Neuronal stem cell (in vitro differentiated cells): ENCODE data around the gene KCNN2.

Source experiments
- DNase-seq: peaks from one replicate; pipeline ENCODE4 v3.0.0-alpha.2; 2013; ENCODE audit warnings: low spot score
- H2AFZ ChIP-seq: one replicate; pipeline ENCODE4 v1.6.1; 2013; ENCODE audit warnings: mild to moderate bottlenecking, low read length, inconsistent platforms
- H2AK5ac ChIP-seq: 2 replicates; pipeline ENCODE4 v1.6.1; 2013; ENCODE audit warnings: low read depth, mild to moderate bottlenecking, inconsistent platforms, low read length, moderate library complexity, mixed read lengths
- H2BK120ac ChIP-seq: 2 replicates; pipeline ENCODE4 v1.6.1; 2013; ENCODE audit warnings: low read depth, mild to moderate bottlenecking, inconsistent platforms, low read length, moderate library complexity, mixed read lengths
- H2BK12ac ChIP-seq: one replicate; pipeline ENCODE4 v1.6.1; 2013; ENCODE audit warnings: low read length, inconsistent platforms
- H2BK15ac ChIP-seq: 2 replicates; pipeline ENCODE4 v1.6.1; 2013; ENCODE audit warnings: mild to moderate bottlenecking, low read length, inconsistent platforms, mixed read lengths
- H2BK5ac ChIP-seq: one replicate; pipeline ENCODE4 v1.6.1; 2013; ENCODE audit warnings: inconsistent platforms, mild to moderate bottlenecking, low read length, moderate library complexity
- H3K14ac ChIP-seq: one replicate; pipeline ENCODE4 v1.6.1; 2013; ENCODE audit warnings: low read length, inconsistent platforms
- H3K18ac ChIP-seq: 2 replicates; pipeline ENCODE4 v1.6.1; 2013; ENCODE audit warnings: low read length, inconsistent platforms
- H3K23ac ChIP-seq: 2 replicates; pipeline ENCODE4 v1.6.1; 2013; ENCODE audit warnings: low read depth, mild to moderate bottlenecking, mixed read lengths, low read length, inconsistent platforms; ENCODE audit not compliant: poor library complexity
- H3K27ac ChIP-seq: replicated peaks from 3 replicates; pipeline ENCODE4 v1.5.1; 2013; ENCODE audit warnings: low read length, inconsistent platforms
- H3K27me3 ChIP-seq, 3 experiments: 2 replicates each; pipeline ENCODE4 v1.6.1; 2013; ENCODE audit warnings: low read length in 3 of 3, mild to moderate bottlenecking in 2 of 3, inconsistent platforms in 1 of 3, low read depth in 1 of 3, mixed read lengths in 1 of 3, moderate library complexity in 1 of 3; ENCODE audit not compliant: control insufficient read depth in 3 of 3, insufficient read depth in 3 of 3
- H3K36me3 ChIP-seq, 2 donors: replicated peaks in 1 of 2; 2 replicates each; pipeline ENCODE4 v1.6.1; 2013; ENCODE audit warnings: low read length in 2 of 2; ENCODE audit not compliant: control insufficient read depth in 2 of 2, insufficient read depth in 2 of 2
- H3K4ac ChIP-seq: 2 replicates; pipeline ENCODE4 v1.6.1; 2013; ENCODE audit warnings: inconsistent platforms, mild to moderate bottlenecking, low read length, moderate library complexity
- H3K4me1 ChIP-seq, 2 donors: 1 replicate in 1 of 2; 2 replicates in 1 of 2; pipeline ENCODE4 v1.6.1; 2013; ENCODE audit warnings: low read length in 2 of 2, low read depth in 1 of 2; ENCODE audit not compliant: control insufficient read depth in 2 of 2, insufficient read depth in 1 of 2
- H3K4me2 ChIP-seq: one replicate; pipeline ENCODE4 v1.6.1; 2013; ENCODE audit warnings: mild to moderate bottlenecking, low read length, inconsistent platforms; ENCODE audit not compliant: insufficient read depth, poor library complexity, severe bottlenecking
- H3K4me3 ChIP-seq, 2 donors: 2 replicates each; pipeline ENCODE4 v1.5.1; 2013; ENCODE audit warnings: low read length in 2 of 2, mild to moderate bottlenecking in 2 of 2, inconsistent platforms in 1 of 2, moderate library complexity in 1 of 2
- H3K79me1 ChIP-seq: one replicate; pipeline ENCODE4 v1.6.1; 2013; ENCODE audit warnings: low read depth, mild to moderate bottlenecking, inconsistent platforms, low read length, moderate library complexity
- H3K9ac ChIP-seq: one replicate; pipeline ENCODE4 v1.6.1; 2013; ENCODE audit warnings: mild to moderate bottlenecking, low read depth, low read length, inconsistent platforms; ENCODE audit not compliant: poor library complexity
- H3K9me3 ChIP-seq, 2 donors: replicated peaks in 1 of 2; 2 replicates each; pipeline versions ENCODE3 to v1.6.1; 2013; ENCODE audit warnings: low read length in 2 of 2, mild to moderate bottlenecking in 2 of 2, inconsistent platforms in 1 of 2, low read depth in 1 of 2, mixed read lengths in 1 of 2, moderate library complexity in 1 of 2; ENCODE audit not compliant: control insufficient read depth in 2 of 2, insufficient read depth in 1 of 2
- H4K8ac ChIP-seq: one replicate; pipeline ENCODE4 v1.6.1; 2013; ENCODE audit warnings: low read depth, mild to moderate bottlenecking, inconsistent platforms, low read length, moderate library complexity
- H4K91ac ChIP-seq: one replicate; pipeline ENCODE4 v1.6.1; 2013; ENCODE audit warnings: low read length, low read depth, mild to moderate bottlenecking, inconsistent platforms; ENCODE audit not compliant: poor library complexity
- WGBS, 2 donors: extraction: QIAGEN DNeasy Blood & Tissue Kit; methylation state at CpG; one replicate each; pipeline ENCODE4 v1.1.7; 2013; ENCODE audit warnings: missing lambda C conversion rate in 2 of 2, mixed read lengths in 1 of 2; ENCODE audit not compliant: insufficient read length in 2 of 2, insufficient replicate concordance in 1 of 2; ENCODE audit errors: extremely low coverage in 2 of 2; 5-methylcytosine and 5-hydroxymethylcytosine counted together

The KCNN2 gene

DNA sequence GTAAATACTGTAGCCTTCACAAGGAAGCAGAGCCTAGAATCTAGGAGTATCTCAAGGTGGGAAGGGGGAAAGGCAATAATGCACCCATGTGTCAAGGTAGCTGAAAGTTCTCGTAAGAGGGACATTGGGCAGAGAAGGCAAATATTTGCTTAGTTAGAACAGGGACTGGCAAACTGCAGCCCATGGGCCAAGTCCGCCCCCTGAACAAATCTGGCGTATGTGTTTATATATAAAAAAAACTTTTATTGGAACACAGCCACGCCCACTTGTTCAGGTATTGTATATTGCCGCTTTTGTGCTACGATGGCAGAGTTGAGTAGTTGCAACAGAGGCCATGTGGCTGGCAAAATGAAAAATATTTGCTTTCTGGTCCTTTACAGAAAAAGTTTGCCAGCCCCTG is 16.1 kb downstream of the KCNN2 start:
- Histone ChIP-seq H3K4me3 (no peak overlapping the region), H4K8ac (no peak overlapping the region), H3K36me3 (no peaks in the 10 kb centered on the region), H2BK15ac (no peak overlapping the region), H2AFZ (no peak overlapping the region), H3K79me1 (no peaks in the 10 kb centered on the region), H2BK120ac (no peak overlapping the region), H3K9me3 (no peaks in the 10 kb centered on the region), H2AK5ac (no peak overlapping the region), H3K27ac (no peak overlapping the region), H3K4me1 (no peaks in the 10 kb centered on the region), H3K18ac (no peak overlapping the region), H2BK5ac (no peak overlapping the region), H3K27me3 (no peaks in the 10 kb centered on the region), H3K4me2 (no peak overlapping the region), H3K4ac (no peak overlapping the region), H3K14ac (no peak overlapping the region), H2BK12ac (no peak overlapping the region), H3K9ac (no peak overlapping the region), H4K91ac (no peak overlapping the region), H3K23ac (no peak overlapping the region)
- no CpG with 5 or more reads among the region's 6 CpGs for WGBS, 2 donors
- no peak for DNase-seq

DNA sequence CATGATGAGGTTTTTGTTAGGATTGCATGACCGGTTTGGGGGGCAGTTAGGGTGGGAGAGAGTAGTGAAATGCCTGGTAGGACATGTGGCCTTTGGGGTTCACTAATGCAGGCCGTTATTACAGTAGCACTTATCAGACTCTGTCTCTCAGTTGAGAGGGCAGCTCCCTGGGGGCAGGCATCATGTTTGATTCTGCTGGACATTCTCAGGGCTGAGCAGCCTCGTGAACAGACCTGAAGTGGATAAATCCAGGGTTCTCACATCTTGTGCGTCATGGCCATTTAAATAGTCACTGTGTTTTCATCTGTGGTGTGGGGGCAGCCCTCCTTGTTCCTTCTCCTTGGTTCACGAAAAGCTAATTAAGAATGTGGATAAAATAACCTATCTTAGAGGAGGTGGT is 18.9 kb downstream of the KCNN2 start:
- H4K8ac ChIP-seq = no peak overlapping the region
- no peak overlapping the region for H3K23ac ChIP-seq
- H2AK5ac ChIP-seq = no peak overlapping the region
- no peaks in the 10 kb centered on the region for H3K36me3 ChIP-seq
- no peaks in the 10 kb centered on the region for H3K27me3 ChIP-seq
- no peak overlapping the region for H3K27ac ChIP-seq
- no peak overlapping the region for H2BK12ac ChIP-seq
- H3K9me3 ChIP-seq = no peaks in the 10 kb centered on the region
- H3K18ac ChIP-seq = no peak overlapping the region
- no peak overlapping the region for H4K91ac ChIP-seq
- H3K4me2 ChIP-seq = no peak overlapping the region
- no peak overlapping the region for H3K4ac ChIP-seq
- H2AFZ ChIP-seq = no peak overlapping the region
- H3K9ac ChIP-seq = no peak overlapping the region
- H3K79me1 ChIP-seq = no peaks in the 10 kb centered on the region
- DNase-seq = no peak
- no peak overlapping the region for H2BK5ac ChIP-seq
- H3K14ac ChIP-seq = no peak overlapping the region
- no CpG with 5 or more reads among the region's 5 CpGs for WGBS, 2 donors
- H2BK120ac ChIP-seq = no peak overlapping the region
- no peak overlapping the region for H3K4me3 ChIP-seq
- no peaks in the 10 kb centered on the region for H3K4me1 ChIP-seq
- H2BK15ac ChIP-seq = no peak overlapping the region

- H3K27ac ChIP-seq = no peak overlapping the region
- WGBS, 2 donors = no CpG with 5 or more reads among the region's 1 CpG
- no peak overlapping the region for H2BK5ac ChIP-seq
Observed at GRCh38 chr5:114387433-114387832, 25.6 kb downstream of the KCNN2 start.

GRCh38 chr5:114390431-114390830 is 28.6 kb downstream of the KCNN2 start:
- Histone ChIP-seq H3K9me3 (no peaks in the 10 kb centered on the region), H3K18ac (no peak overlapping the region), H3K4ac (no peak overlapping the region), H3K79me1 (no peaks in the 10 kb centered on the region), H3K14ac (no peak overlapping the region), H4K91ac (no peak overlapping the region), H3K27me3 (no peaks in the 10 kb centered on the region), H3K23ac (no peak overlapping the region), H2BK12ac (no peak overlapping the region), H3K4me3 (no peak overlapping the region), H2BK5ac (no peak overlapping the region), H3K4me1 (peaks cover 7 to 11% of the 10 kb centered on the region in 2 donors), H2AK5ac (no peak overlapping the region), H2AFZ (no peak overlapping the region), H3K4me2 (no peak overlapping the region), H2BK120ac (no peak overlapping the region), H3K27ac (no peak overlapping the region), H3K36me3 (no peaks in the 10 kb centered on the region), H2BK15ac (no peak overlapping the region), H3K9ac (no peak overlapping the region), H4K8ac (no peak overlapping the region)
- no CpG with 5 or more reads among the region's 1 CpG for WGBS, 2 donors
- DNase-seq = no peak

More at GRCh38 chr5:114387433-114387832, 25.6 kb downstream of the KCNN2 start:
- no peak overlapping the region for H3K9ac ChIP-seq
- no peaks in the 10 kb centered on the region for H3K9me3 ChIP-seq
- no peak overlapping the region for H3K18ac ChIP-seq
- H2BK15ac ChIP-seq = no peak overlapping the region
- H2BK12ac ChIP-seq = no peak overlapping the region
- no peak overlapping the region for H2AK5ac ChIP-seq
- DNase-seq = peak; percentile 41
- no peaks in the 10 kb centered on the region for H3K79me1 ChIP-seq
- H3K4me1 ChIP-seq = peaks cover 7 to 11% of the 10 kb centered on the region in 2 donors
- H3K4me3 ChIP-seq = no peak overlapping the region
- H2BK120ac ChIP-seq = no peak overlapping the region
- no peak overlapping the region for H4K8ac ChIP-seq
- no peak overlapping the region for H2AFZ ChIP-seq
- no peak overlapping the region for H3K14ac ChIP-seq
- no peak overlapping the region for H3K4ac ChIP-seq
- no peaks in the 10 kb centered on the region for H3K36me3 ChIP-seq
- no peaks in the 10 kb centered on the region for H3K27me3 ChIP-seq
- H4K91ac ChIP-seq = no peak overlapping the region
- no peak overlapping the region for H3K23ac ChIP-seq
- H3K4me2 ChIP-seq = peak overlapping the region; percentile 14
